B cell (primary cell): ENCODE data around the gene KMT2D. TPM values are rescaled to one million over a fixed set of nuclear protein-coding genes. Genes with fewer than 3 reads are reported as not detected.

Experiments
- ATAC-seq: fragments of 200-7000 bp; cut with Tn5 transposase; one replicate; pipeline ENCODE4 v1.10.0; 2021; ENCODE audit warnings: low read depth, mild to moderate bottlenecking, moderate number of reproducible peaks, moderate library complexity
- CTCF ChIA-PET: fragments of 350-600 bp; sonication (Branson Sonifier 250); formaldehyde crosslinking; loops from one replicate; lab custom pipeline; 2021; ENCODE audit warnings: antibody characterized with exemption, inconsistent platforms; lab: Charles Lee
- POLR2A ChIA-PET: fragments of 350-600 bp; sonication (Branson Sonifier 250); formaldehyde crosslinking; loops from one replicate; lab custom pipeline; 2021; ENCODE audit warnings: antibody characterized with exemption; lab: Charles Lee
- DNase-seq: peaks from one replicate; pipeline ENCODE4 v3.0.0; 2013
- H2AFZ ChIP-seq: 2 replicates; pipeline ENCODE4 v1.6.1; 2012; ENCODE audit warnings: mild to moderate bottlenecking, low read depth, low read length; ENCODE audit not compliant: insufficient read depth, poor library complexity, severe bottlenecking
- H3K27ac ChIP-seq, 2 donors: 1 replicate in 1 of 2; 2 replicates in 1 of 2; pipeline ENCODE4 v1.5.1; 2012 to 2013; ENCODE audit warnings: low read length in 2 of 2, mild to moderate bottlenecking in 2 of 2, moderate library complexity in 1 of 2
- H3K27me3 ChIP-seq, 4 experiments: fragments of 200-600 bp in 1 of 4; sonication (generic) in 1 of 4; replicated peaks in 1 of 4; 1 replicate in 2 of 4; 2 replicates in 2 of 4; pipeline versions ENCODE4 v1.6.1 to v1.7.0; 2013 to 2016; ENCODE audit warnings: low read length in 3 of 4, mild to moderate bottlenecking in 2 of 4, mixed read lengths in 1 of 4, moderate library complexity in 1 of 4; ENCODE audit not compliant: insufficient read depth in 4 of 4, control insufficient read depth in 3 of 4; ENCODE audit errors: control extremely low read depth in 1 of 4
- H3K36me3 ChIP-seq, 2 experiments: replicated peaks in 1 of 2; 1 replicate in 1 of 2; 2 replicates in 1 of 2; pipeline versions ENCODE4 v1.6.1 to v1.7.1; 2013; ENCODE audit warnings: low read length in 1 of 2; ENCODE audit not compliant: insufficient read depth in 2 of 2, control insufficient read depth in 1 of 2; ENCODE audit errors: control extremely low read depth in 1 of 2, extremely low read depth in 1 of 2
- H3K4me1 ChIP-seq, 2 donors: fragments of 200-600 bp in 1 of 2; sonication (generic) in 1 of 2; 1 replicate in 1 of 2; 2 replicates in 1 of 2; pipeline versions ENCODE4 v1.5.1 to v1.6.1; 2013 to 2017; ENCODE audit warnings: low read length in 2 of 2; ENCODE audit not compliant: control insufficient read depth in 2 of 2, insufficient read depth in 2 of 2
- H3K4me2 ChIP-seq: replicated peaks from 2 replicates; pipeline ENCODE3; 2012; ENCODE audit warnings: mild to moderate bottlenecking, low read depth, low read length; ENCODE audit not compliant: poor library complexity, severe bottlenecking
- H3K4me3 ChIP-seq, 5 experiments: fragments of 200-600 bp in 1 of 5; sonication (generic) in 1 of 5; 1 replicate in 3 of 5; 2 replicates in 2 of 5; pipeline versions ENCODE4 v1.5.1 to v1.7.0; 2011 to 2016; ENCODE audit warnings: low read length in 4 of 5, mild to moderate bottlenecking in 4 of 5, low read depth in 2 of 5, control low read depth in 1 of 5, moderate library complexity in 1 of 5; ENCODE audit not compliant: insufficient read depth in 1 of 5; ENCODE audit errors: control extremely low read depth in 1 of 5, extremely low read depth in 1 of 5
- H3K79me2 ChIP-seq: fragments of 200-600 bp; sonication (generic); one replicate; pipeline ENCODE4 v1.6.0; 2016; ENCODE audit warnings: low read length; ENCODE audit not compliant: control insufficient read depth, insufficient read depth
- H3K9ac ChIP-seq: fragments of 200-600 bp; sonication (generic); 2 replicates; pipeline ENCODE4 v1.6.1; 2017; ENCODE audit warnings: mild to moderate bottlenecking, low read length, moderate library complexity
- H3K9me3 ChIP-seq, 3 donors: one replicate each; pipeline versions ENCODE4 v1.6.1 to v1.7.1; 2013; ENCODE audit warnings: low read length in 2 of 3; ENCODE audit not compliant: control insufficient read depth in 2 of 3, insufficient read depth in 1 of 3; ENCODE audit errors: control extremely low read depth in 1 of 3
- H4K20me1 ChIP-seq: 2 replicates; pipeline ENCODE4 v1.6.0; 2012; ENCODE audit warnings: mild to moderate bottlenecking, low read length; ENCODE audit not compliant: insufficient read depth, control insufficient read depth, poor library complexity, severe bottlenecking
- H3K27ac Mint-ChIP-seq: one replicate; pipeline ENCODE4 v1.8.0; 2021; ENCODE audit warnings: mixed read lengths
- H3K27me3 Mint-ChIP-seq: one replicate; pipeline ENCODE4 v1.8.0; 2021; ENCODE audit warnings: mixed read lengths
- H3K4me1 Mint-ChIP-seq: one replicate; pipeline ENCODE4 v1.8.0; 2021; ENCODE audit warnings: mixed read lengths
- H3K4me3 Mint-ChIP-seq: one replicate; pipeline ENCODE4 v1.8.0; 2021; ENCODE audit warnings: mixed read lengths
- H3K9me3 Mint-ChIP-seq: one replicate; pipeline ENCODE4 v1.8.0; 2022; ENCODE audit warnings: mixed read lengths; ENCODE audit not compliant: insufficient read depth
- EZH2 ChIP-seq: IDR thresholded peaks from 2 replicates; pipeline ENCODE4 v1.6.1; 2012; ENCODE audit warnings: borderline replicate concordance, low read depth, mild to moderate bottlenecking, moderate library complexity, low read length; ENCODE audit not compliant: insufficient read depth, poor library complexity, severe bottlenecking
- WGBS: methylation state at CpG from one replicate; pipeline ENCODE4 v1.1.5; 2013; ENCODE audit warnings: missing lambda C conversion rate; ENCODE audit not compliant: insufficient coverage; 5-methylcytosine and 5-hydroxymethylcytosine counted together
- intact Hi-C: fragments of 100-400 bp; cut with micrococcal nuclease; formaldehyde crosslinking; loops from one replicate; pipeline ENCODE4 v1.10.0; 2022
- polyA plus RNA-seq: library from polyadenylated mRNA; depleted of rRNA; stranded (reverse); fragments of >200 nt; gene quantifications from 2 replicates; pipeline ENCODE4 v1.2.3, GENCODE V29; 2012
- total RNA-seq, 2 donors: library from RNA; stranded (reverse); fragments of 120-200 nt in 1 of 2; gene quantifications; 1 replicate in 1 of 2; 2 replicates in 1 of 2; pipeline versions ENCODE4 v1.2.3 to v1.2.4, GENCODE V29; 2013 to 2022
- TF ChIP-seq, protein P1 (sequence below): fragments of 200-600 bp; IDR thresholded peaks from one replicate; pipeline ENCODE4 v1.8.0; 2022; ENCODE audit warnings: antibody characterized with exemption, mild to moderate bottlenecking

Gene KMT2D
- total and polyA plus RNA-seq, 2 donors (not counting 1 experiment from before 2014, with no cell fraction given) = 64.0 to 179 TPM

- Histone ChIP-seq H3K4me2 (no peak overlapping the region), H3K9me3 (no peaks in the 10 kb centered on the region), H3K9ac (no peak overlapping the region), H3K27ac (no peak overlapping the region), H4K20me1 (peaks cover 83% of the 10 kb centered on the region), H2AFZ (no peak overlapping the region), H3K4me3 (no peak overlapping the region), H3K4me1 (peaks cover 14 to 15% of the 10 kb centered on the region in 2 donors), H3K79me2 (peaks cover 85% of the 10 kb centered on the region), H3K36me3 (peaks cover 0 to 86% of the 10 kb centered on the region in 2 experiments), H3K27me3 (no peaks in the 10 kb centered on the region)
- Mint-ChIP-seq H3K4me3 (no peak overlapping the region), H3K27me3 (no peaks in the 10 kb centered on the region), H3K4me1 (peaks cover 19% of the 10 kb centered on the region), H3K9me3 (no peaks in the 10 kb centered on the region), H3K27ac (no peak overlapping the region)
- TF ChIP-seq EZH2 = no peak
- TF ChIP-seq, protein P1, sequence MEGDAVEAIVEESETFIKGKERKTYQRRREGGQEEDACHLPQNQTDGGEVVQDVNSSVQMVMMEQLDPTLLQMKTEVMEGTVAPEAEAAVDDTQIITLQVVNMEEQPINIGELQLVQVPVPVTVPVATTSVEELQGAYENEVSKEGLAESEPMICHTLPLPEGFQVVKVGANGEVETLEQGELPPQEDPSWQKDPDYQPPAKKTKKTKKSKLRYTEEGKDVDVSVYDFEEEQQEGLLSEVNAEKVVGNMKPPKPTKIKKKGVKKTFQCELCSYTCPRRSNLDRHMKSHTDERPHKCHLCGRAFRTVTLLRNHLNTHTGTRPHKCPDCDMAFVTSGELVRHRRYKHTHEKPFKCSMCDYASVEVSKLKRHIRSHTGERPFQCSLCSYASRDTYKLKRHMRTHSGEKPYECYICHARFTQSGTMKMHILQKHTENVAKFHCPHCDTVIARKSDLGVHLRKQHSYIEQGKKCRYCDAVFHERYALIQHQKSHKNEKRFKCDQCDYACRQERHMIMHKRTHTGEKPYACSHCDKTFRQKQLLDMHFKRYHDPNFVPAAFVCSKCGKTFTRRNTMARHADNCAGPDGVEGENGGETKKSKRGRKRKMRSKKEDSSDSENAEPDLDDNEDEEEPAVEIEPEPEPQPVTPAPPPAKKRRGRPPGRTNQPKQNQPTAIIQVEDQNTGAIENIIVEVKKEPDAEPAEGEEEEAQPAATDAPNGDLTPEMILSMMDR = no peak
- no peak for ATAC-seq
- CTCF ChIA-PET = no interaction called here
- DNase-seq = no peak
- POLR2A ChIA-PET = no interaction called here
- 96% methylated on average over 15 of the region's 18 CpGs for WGBS
- intact Hi-C loops = no loop called here
These were observed 9.2 kb downstream of the KMT2D start for GRCh38 chr12:49051373-49051764.

DNA sequence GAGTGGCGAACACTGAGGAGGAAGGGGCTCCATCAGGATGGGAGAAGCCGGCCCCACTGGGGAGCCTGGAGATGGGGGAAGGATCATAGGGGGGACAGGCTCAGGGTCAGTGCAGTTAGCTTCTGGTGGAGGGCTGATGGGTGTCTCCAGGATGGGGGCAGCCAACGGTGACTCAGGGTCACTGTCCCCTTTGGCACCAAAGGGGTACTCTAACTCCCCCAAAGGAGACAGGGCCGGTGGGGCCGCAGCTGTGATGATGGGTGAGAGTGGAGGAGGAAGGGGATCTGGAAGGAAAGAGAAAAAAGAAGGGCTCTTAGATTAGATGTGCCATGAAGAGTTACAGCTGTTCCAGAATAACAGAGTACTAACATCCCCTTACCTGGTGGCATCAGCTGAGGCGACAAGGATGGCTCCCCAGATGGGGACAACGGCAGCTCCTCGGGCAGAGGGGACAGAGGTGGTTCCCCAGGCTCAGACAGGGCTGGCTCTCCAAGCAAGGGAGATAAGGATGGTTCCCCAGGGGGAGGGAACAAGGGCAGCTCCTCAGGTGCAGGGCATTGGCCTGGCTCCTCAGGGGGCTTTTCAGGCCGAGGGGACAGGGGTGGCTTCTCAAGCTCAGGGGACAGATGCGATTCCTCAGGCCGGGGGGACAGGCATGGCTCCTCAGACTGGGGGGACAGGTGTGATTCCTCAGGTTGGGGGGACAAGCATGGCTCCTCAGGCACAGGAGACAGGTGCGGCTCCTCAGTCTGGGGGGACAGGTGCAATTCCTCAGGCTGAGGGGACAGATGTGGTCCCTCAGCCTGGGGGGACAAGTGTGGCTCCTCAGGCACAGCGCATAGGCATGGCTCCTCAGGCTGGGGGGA lies 9.9 kb downstream of the KMT2D start:
- H3K4me3 ChIP-seq = no peak overlapping the region
- intact Hi-C loops = no loop called here
- H2AFZ ChIP-seq = no peak overlapping the region
- peaks cover 77% of the 10 kb centered on the region for H4K20me1 ChIP-seq
- 94% methylated on average over 10 of the region's 13 CpGs for WGBS
- H3K4me1 ChIP-seq = peaks cover 8 to 9% of the 10 kb centered on the region in 2 donors
- Mint-ChIP-seq H3K4me3 (no peak overlapping the region), H3K4me1 (peaks cover 13% of the 10 kb centered on the region), H3K27me3 (no peaks in the 10 kb centered on the region), H3K9me3 (no peaks in the 10 kb centered on the region), H3K27ac (no peak overlapping the region)
- no peak overlapping the region for H3K4me2 ChIP-seq
- H3K27me3 ChIP-seq = no peaks in the 10 kb centered on the region
- ChIA-PET POLR2A (interaction anchor here (0.5 kb wide), 1 partner anchor 959 kb away, joined by 5 read pairs; no protein-coding TSS in a partner anchor), CTCF (interaction anchor here (0.9 kb wide), 2 partner anchors 14 to 19 kb away, joined by 3 read pairs; no protein-coding TSS in a partner anchor)
- no peak overlapping the region for H3K27ac ChIP-seq
- H3K9ac ChIP-seq = no peak overlapping the region
- no peaks in the 10 kb centered on the region for H3K9me3 ChIP-seq
- TF ChIP-seq, protein P1 = no peak
- no peak for TF ChIP-seq EZH2
- peaks cover 83% of the 10 kb centered on the region for H3K79me2 ChIP-seq
- peaks cover 2 to 93% of the 10 kb centered on the region in 2 experiments for H3K36me3 ChIP-seq
- no peak for ATAC-seq
- no peak for DNase-seq
